ENCODE data around the gene SCRT2. TPM values are rescaled to one million over a fixed set of nuclear protein-coding genes. Genes with fewer than 3 reads are reported as not detected.

SCRT2 gene
- total RNA-seq (ENCODE audit: low replicate concordance): not detected in 2 replicates

GRCh38 chr20:675453-676314 lies at the start of gene SCRT2:
Gene SCRT2 (minus strand): TSS chr20:675802. CDS start chr20:675601, 201 bp downstream.

GRCh38 chr20:653110-653589 lies 22.5 kb downstream of the SCRT2 start, which contains the start of gene SRXN1:
Gene SRXN1 (minus strand): TSS chr20:653200. CDS start chr20:653185, 15 bp downstream.

Other genes with a start within 250 kb of the SCRT2 start
- gene TBC1D20, start 213.3 kb downstream of the SCRT2 start, total RNA-seq (ENCODE audit: low replicate concordance): 25.7 and 45.3 TPM in 2 replicates
- gene CSNK2A1, start 132.0 kb downstream of the SCRT2 start, total RNA-seq (ENCODE audit: low replicate concordance): 70.4 and 103 TPM in 2 replicates
- gene TCF15, start 65.5 kb downstream of the SCRT2 start, total RNA-seq (ENCODE audit: low replicate concordance): 0.12 TPM in 1 of 2 replicates, not detected in the other
- gene SRXN1, start 22.6 kb downstream of the SCRT2 start, total RNA-seq (ENCODE audit: low replicate concordance): 21.2 and 43.9 TPM in 2 replicates
- gene SLC52A3, start 92.7 kb upstream of the SCRT2 start, total RNA-seq (ENCODE audit: low replicate concordance): not detected in 2 replicates
- gene FAM110A, start 157.9 kb upstream of the SCRT2 start, total RNA-seq (ENCODE audit: low replicate concordance): 0.47 and 1.4 TPM in 2 replicates
- not detected in 2 replicates for gene ANGPT4, start 240.5 kb upstream of the SCRT2 start, total RNA-seq (ENCODE audit: low replicate concordance)